BJ (cell line): ENCODE measurements around the gene RCC2. TPM values are rescaled to one million over a fixed set of nuclear protein-coding genes. Genes with fewer than 3 reads are reported as not detected.

Source experiments
- CTCF ChIA-PET: fragments of 350-600 bp; formaldehyde crosslinking; extraction: SDS; loops from one replicate; lab custom pipeline; 2021; ENCODE audit warnings: antibody characterized with exemption, inconsistent platforms; lab: Yijun Ruan, JAX
- POLR2A ChIA-PET: fragments of 300-600 bp; sonication (Branson Sonifier 250); formaldehyde crosslinking; extraction: SDS; loops from one replicate; lab custom pipeline; 2021; ENCODE audit warnings: antibody characterized with exemption; lab: Charles Lee
- DNase-seq: peaks from one replicate; pipeline ENCODE4 v3.0.0-alpha.2; 2011; ENCODE audit warnings: low read depth
- H3K27me3 ChIP-seq: 2 replicates; pipeline ENCODE4 v1.6.0; 2011; ENCODE audit warnings: low read length; ENCODE audit not compliant: control insufficient read depth, insufficient read depth
- H3K36me3 ChIP-seq: 2 replicates; pipeline ENCODE4 v1.5.1; 2011; ENCODE audit warnings: low read length; ENCODE audit not compliant: control insufficient read depth, insufficient read depth
- H3K4me3 ChIP-seq: 2 replicates; pipeline ENCODE4 v1.5.1; 2011; ENCODE audit warnings: low read depth, mild to moderate bottlenecking, control low read depth, low read length
- polyA plus RNA-seq: library from polyadenylated mRNA; depleted of rRNA; stranded (reverse); fragments of >200 nt; gene quantifications from 2 replicates; pipeline ENCODE4 v1.2.3, GENCODE V29; 2011
- TF ChIP-seq, protein P1 (sequence below): IDR thresholded peaks from 2 replicates; pipeline ENCODE4 v1.5.1; 2011; ENCODE audit warnings: low read depth, mild to moderate bottlenecking, control low read depth, inconsistent platforms, low read length, moderate library complexity; ENCODE audit not compliant: insufficient read depth

The RCC2 gene
- polyA plus RNA-seq, 1 experiment, result 42.2 TPM

GRCh38 chr1:17420391-17420918 is 19.0 kb downstream of the RCC2 start:
- POLR2A ChIA-PET, result no interaction called here
- H3K4me3 ChIP-seq, result no peak overlapping the region
- H3K36me3 ChIP-seq, result peaks cover 34% of the 10 kb centered on the region
- TF ChIP-seq, protein P1, sequence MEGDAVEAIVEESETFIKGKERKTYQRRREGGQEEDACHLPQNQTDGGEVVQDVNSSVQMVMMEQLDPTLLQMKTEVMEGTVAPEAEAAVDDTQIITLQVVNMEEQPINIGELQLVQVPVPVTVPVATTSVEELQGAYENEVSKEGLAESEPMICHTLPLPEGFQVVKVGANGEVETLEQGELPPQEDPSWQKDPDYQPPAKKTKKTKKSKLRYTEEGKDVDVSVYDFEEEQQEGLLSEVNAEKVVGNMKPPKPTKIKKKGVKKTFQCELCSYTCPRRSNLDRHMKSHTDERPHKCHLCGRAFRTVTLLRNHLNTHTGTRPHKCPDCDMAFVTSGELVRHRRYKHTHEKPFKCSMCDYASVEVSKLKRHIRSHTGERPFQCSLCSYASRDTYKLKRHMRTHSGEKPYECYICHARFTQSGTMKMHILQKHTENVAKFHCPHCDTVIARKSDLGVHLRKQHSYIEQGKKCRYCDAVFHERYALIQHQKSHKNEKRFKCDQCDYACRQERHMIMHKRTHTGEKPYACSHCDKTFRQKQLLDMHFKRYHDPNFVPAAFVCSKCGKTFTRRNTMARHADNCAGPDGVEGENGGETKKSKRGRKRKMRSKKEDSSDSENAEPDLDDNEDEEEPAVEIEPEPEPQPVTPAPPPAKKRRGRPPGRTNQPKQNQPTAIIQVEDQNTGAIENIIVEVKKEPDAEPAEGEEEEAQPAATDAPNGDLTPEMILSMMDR, result no peak
- CTCF ChIA-PET, result interaction anchor here (0.5 to 2.4 kb wide), 6 partner anchors 14 to 186 kb away, joined by 3 to 9 read pairs (median 3); no protein-coding TSS in a partner anchor
- H3K27me3 ChIP-seq, result no peaks in the 10 kb centered on the region
- DNase-seq, result no peak

GRCh38 chr1:17419626-17420328 is 19.7 kb downstream of the RCC2 start:
- peaks cover 31% of the 10 kb centered on the region for H3K36me3 ChIP-seq
- no peak for DNase-seq
- TF ChIP-seq, protein P1, result peak; percentile 98
- POLR2A ChIA-PET, result no interaction called here
- no peaks in the 10 kb centered on the region for H3K27me3 ChIP-seq
- no peak overlapping the region for H3K4me3 ChIP-seq
- CTCF ChIA-PET, result interaction anchor here (0.9 to 1.6 kb wide), 4 partner anchors 14 to 213 kb away, joined by 3 to 5 read pairs (median 4); no protein-coding TSS in a partner anchor

DNA sequence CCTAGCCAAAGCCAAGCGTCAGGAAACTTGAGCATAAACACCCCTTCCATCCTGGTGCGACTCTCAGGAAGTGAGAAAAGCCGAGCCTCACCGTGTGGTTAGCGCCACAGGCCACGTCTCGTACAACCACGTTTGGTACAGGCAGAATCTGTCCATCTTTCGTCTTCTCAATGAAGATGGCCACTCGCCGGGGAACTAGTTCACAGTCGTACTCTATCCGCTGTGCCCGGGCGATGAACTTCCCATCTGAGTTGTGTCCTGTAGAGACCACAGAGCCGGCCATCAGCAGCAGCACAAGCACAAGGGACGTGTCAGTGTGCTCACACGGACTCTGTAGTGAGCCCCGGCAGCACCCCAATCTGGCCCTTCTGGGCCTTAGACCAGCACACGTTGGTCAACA is 23.1 kb downstream of the RCC2 start:
- DNase-seq, result no peak
- H3K4me3 ChIP-seq, result no peak overlapping the region
- TF ChIP-seq, protein P1, result no peak
- ChIA-PET POLR2A (no interaction called here), CTCF (interaction anchor here (0.6 to 0.8 kb wide), 2 partner anchors 10 to 14 kb away, joined by 3 read pairs; no protein-coding TSS in a partner anchor)
- peaks cover 34% of the 10 kb centered on the region for H3K36me3 ChIP-seq
- H3K27me3 ChIP-seq, result no peaks in the 10 kb centered on the region

- TF ChIP-seq, protein P1, result no peak
- peaks cover 45% of the 10 kb centered on the region for H3K36me3 ChIP-seq
- CTCF ChIA-PET, result no interaction called here
These were observed 25.5 kb downstream of the RCC2 start for GRCh38 chr1:17414022-17414421.

DNA sequence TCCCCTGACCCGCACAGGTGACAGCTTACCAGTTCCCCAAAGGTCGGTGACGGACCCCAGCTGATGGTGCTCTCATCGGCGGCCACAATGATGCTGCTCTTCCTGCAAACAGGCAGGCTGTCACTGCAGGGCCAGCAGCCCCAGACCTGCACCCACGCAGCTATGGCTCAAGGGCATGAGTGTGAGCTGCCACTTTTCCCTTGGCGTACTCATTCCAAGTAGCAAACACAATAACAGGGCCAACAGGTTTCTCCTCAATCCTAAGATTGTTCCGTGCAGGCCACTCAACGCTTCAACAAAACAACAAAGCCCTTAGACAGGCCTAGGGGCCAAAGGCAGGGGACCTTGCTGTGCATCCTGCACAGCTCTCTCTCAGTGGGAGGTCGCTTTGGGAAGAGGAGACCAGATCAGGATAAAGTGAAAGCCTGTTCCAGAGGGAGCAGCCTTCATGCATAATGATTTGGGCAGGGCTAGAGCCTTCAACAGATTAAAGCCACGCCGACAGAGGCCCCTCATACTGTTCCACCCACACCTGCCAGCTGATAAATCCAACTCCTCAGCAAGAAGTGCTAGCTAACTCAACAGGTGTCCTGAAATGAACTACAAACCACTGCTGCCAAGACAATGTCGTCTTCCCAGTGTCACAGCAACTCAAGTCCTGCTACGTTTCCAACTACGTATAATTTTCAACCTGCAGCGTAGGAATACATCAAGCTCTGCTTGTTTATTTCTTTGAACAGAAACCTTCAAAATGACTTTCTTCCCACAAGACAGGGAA is 27.2 kb downstream of the RCC2 start:
- TF ChIP-seq, protein P1, result no peak
- Histone ChIP-seq H3K36me3 (peaks cover 47% of the 10 kb centered on the region), H3K27me3 (no peaks in the 10 kb centered on the region), H3K4me3 (no peak overlapping the region)
- ChIA-PET POLR2A (no interaction called here), CTCF (interaction anchor here (1.5 kb wide), 1 partner anchor 10 kb away, joined by 6 read pairs; no protein-coding TSS in a partner anchor)
- no peak for DNase-seq

More at GRCh38 chr1:17414022-17414421, 25.5 kb downstream of the RCC2 start:
- DNase-seq, result no peak
- Histone ChIP-seq H3K27me3 (no peaks in the 10 kb centered on the region), H3K4me3 (no peak overlapping the region)
- POLR2A ChIA-PET, result no interaction called here
